Fibroblast of skin of left biceps (primary cell): ENCODE measurements around the gene IL18RAP.

Experiments used
- DNase-seq, 2 experiments: peaks; one replicate each; pipeline ENCODE4 v3.0.0-alpha.2; 2013; ENCODE audit warnings: low read depth in 2 of 2

The IL18RAP gene

GRCh38 chr2:102423368-102423767, 408 bp downstream of the IL18RAP start:
- no peak for DNase-seq

DNA sequence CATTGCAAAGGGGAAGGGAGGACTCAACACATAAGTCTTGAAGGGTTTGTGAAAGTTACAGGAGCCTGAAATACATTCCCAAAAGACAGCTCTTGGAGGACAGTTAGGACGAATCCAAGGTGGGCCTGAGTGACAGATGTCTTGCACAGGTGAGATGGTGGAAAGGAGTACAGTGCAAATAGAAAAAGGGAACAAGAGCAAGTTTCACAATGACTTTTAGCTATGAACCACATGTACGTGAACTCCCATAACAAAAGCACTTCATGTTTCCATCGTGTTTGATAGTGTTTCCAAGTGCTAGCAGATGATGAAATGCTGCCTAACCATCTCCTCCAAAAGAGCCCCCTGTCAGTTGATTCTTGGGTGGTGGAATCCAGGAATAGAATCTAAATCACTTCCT, 1.8 kb downstream of the IL18RAP start:
- DNase-seq: no peak

GRCh38 chr2:102425441-102426132, 2.6 kb downstream of the IL18RAP start:
- no peak for DNase-seq

- DNase-seq: no peak
Observed at GRCh38 chr2:102427249-102427648, 4.3 kb downstream of the IL18RAP start.

GRCh38 chr2:102428573-102428972, 5.6 kb downstream of the IL18RAP start:
- DNase-seq: no peak

DNA sequence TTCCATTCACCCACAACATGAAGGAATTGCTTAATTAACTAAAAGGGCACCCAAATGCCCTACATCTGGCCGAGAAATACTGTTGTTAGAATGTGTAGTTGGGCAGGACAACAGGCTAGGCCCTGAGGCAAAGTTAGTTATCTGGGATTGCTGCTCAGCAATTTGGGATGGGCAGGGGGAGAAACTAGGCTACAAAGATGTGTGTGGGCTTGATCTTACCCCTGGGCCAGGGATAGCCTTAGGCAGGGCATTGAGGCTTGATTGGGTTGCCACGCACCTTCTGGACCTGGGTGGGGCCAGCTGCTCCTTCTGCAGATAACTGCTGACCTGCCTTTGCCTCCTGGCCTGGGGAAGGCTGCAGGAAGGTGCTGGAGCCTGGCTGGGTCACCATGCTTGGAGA, 9.4 kb downstream of the IL18RAP start:
- DNase-seq: no peak

DNA sequence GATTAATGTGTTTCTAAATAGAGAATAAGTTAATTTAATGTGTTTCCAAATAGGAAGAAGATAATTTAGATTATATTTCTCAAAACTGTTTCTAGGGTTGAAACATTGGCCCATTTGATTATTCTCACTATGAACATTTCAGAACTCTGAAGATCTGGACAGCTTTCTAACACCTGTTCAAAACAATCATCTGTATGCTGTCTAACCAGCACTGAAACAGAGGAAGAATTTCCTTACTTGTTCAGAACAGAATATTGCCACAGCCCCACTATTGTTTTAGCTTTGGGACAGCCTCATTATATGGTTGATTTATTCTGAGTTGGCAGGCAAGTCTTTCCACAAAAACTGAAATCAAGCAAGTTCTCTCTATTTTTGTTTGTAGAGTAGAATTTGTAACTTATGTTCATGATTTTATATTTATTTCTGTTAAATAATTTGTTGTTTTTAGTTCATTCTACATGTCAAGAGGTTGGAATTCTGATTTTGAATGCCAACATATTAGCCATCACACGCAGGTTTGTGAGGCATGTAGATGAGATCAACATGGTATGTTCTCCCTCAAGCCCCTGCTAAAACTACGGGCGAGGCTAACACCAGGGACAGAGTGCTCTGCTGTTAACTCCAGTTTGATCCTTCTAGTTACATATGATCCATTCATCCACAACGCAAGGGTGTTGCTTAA, 11.2 kb downstream of the IL18RAP start:
- DNase-seq: no peak

GRCh38 chr2:102434655-102435381, 11.9 kb downstream of the IL18RAP start:
- DNase-seq: no peak

DNA sequence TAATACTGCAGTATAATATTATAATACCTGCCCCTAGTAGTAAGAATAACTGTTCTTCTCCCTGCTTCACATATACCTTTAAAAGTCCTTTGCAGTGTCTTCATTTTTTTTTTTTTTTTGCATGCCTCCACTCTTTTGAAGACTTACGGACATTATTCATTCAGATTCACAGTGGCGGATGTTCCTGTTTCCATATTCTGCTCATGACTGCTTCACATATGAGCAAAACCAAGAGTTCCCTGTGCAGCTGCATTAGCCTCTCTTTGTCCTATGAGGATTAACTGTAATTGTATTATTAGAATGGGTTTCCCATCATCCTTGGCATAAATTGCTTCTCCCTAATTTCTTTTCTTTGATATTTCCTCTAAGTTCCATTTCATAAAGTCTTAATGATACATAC, 12.8 kb downstream of the IL18RAP start:
- no peak for DNase-seq

GRCh38 chr2:102436323-102436722, 13.4 kb downstream of the IL18RAP start:
- DNase-seq: no peak

GRCh38 chr2:102437122-102437521, 14.2 kb downstream of the IL18RAP start:
- no peak for DNase-seq

DNA sequence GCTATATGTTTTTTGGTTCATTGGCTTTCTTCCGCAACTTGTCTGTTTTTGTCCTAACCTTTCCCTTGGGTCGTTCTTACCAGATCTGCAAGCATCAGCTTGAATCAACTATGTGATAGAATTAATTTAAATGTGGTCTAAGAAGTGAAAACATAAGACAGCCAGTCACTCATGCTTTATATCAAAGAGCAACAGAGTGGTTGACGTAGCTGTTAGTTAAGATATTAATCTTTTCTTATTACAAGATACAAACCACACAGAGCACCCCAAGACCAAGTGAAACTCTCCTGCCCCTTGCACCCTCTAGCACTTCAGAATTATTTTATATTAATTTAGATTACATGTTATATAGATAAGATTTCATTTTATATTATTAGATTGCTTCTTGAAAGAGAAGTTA, 15.2 kb downstream of the IL18RAP start:
- DNase-seq: no peak

GRCh38 chr2:102438578-102438977, 15.6 kb downstream of the IL18RAP start:
- DNase-seq: no peak

DNA sequence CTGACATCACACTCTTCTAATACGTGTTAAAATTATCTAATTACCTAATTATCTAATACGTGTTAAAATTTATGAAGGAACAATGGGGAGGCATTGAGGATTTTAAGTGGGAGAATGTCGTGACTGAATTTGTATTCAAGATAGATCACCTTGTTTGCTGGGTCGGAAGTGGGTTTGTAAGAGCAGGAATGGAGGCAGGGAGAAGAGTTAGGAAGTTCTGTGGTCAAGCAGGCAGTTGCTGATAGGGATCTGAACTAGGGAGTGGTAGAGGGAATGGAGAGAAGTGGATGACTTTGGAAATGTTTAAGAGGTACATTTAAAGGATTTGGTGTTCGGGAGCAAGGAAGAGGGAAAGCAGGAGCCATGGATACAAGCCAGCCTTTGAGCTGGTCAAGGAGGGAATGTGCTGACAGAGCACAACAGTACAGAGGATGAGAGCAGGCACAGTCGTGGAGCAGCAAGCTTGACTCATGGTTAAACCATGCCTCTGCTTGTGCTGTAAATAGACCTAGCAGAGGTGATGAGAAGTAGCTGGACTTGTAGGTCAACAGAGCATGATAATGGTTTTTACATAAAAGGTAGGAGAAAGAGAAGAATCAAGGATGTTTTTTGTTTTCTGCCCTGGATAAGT, 16.2 kb downstream of the IL18RAP start:
- DNase-seq: peak in 1 of 2 experiments; percentile 30

DNA sequence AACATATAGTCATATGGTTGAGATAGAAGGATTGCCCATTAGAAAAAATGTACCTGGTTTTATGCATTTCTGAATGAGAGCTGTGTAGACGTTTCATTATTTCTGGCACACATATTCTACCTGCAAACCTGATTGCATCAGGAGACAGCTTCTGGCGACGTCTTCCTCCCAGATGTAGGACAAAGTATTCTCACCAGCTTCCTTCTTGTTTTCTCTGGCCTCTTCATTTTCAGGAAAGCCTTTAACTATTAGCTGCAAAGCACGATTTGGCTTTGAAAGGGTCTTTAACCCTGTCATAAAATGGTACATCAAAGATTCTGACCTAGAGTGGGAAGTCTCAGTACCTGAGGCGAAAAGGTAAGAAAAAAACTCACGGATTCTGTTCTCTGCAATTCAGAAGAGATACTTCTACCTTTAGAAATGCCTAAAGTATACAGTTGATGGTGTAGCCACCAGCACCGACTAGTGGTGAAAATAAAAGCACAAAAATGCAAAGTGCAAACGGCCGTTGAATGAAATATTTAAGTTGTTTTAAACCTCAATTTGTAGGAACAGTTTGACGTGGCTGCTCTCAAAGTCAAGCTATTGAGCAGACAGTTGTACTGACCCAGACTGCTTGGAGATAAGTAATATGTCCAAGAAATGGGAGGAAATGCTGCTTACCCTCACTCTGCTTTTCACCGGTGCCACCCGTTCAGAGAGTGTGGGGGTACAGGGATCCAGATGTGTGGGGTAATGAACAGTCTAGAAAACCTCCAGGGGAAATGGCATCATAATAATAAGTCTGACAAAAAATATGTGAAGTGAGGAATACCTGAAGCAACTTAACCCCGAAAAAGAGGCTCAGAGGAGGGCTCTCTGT, 20.2 kb downstream of the IL18RAP start:
- no peak for DNase-seq

DNA sequence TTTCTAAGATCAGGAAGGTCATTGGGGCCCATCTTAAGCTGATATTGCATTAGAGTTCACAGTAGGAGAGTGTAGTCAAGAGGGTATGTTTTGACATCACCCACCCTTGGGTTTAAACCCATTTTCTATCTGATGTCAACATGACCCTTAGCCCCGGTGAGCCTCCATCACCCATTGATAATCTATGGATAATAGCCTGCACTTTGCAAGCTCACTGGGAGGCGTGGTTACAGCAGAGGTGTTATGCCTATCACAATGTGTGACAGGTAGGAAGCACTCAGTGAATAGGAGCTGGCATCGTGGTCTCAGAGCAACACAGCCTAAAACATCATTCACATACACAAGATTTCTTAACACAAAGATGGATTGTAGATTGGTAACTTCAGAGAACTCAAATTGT, 21.3 kb downstream of the IL18RAP start:
- no peak for DNase-seq

- no peak for DNase-seq
Observed at GRCh38 chr2:102446936-102447335, 24.0 kb downstream of the IL18RAP start.

GRCh38 chr2:102449370-102449974, 26.5 kb downstream of the IL18RAP start:
- no peak for DNase-seq

GRCh38 chr2:102451968-102452367, 29.0 kb downstream of the IL18RAP start:
- DNase-seq: no peak

GRCh38 chr2:102453501-102453900, 30.5 kb downstream of the IL18RAP start:
- DNase-seq: no peak

- DNase-seq: no peak
Observed at GRCh38 chr2:102455061-102455670, 32.2 kb downstream of the IL18RAP start.
